HepG2 (cell line): ENCODE data around the gene ANKRD11. TPM values are rescaled to one million over a fixed set of nuclear protein-coding genes. Genes with fewer than 3 reads are reported as not detected.

Experiments used
- LCORL ChIP-seq, 2 experiments: fragments of 450-650 bp in 1 of 2; sonication (generic) in 1 of 2; formaldehyde crosslinking in 1 of 2; IDR thresholded peaks; 2 replicates each; pipeline versions ENCODE4 v1.5.0 to v1.6.1; 2017 to 2020; ENCODE audit warnings: antibody characterized with exemption in 1 of 2, missing genetic modification reagents in 1 of 2
- MTA1 ChIP-seq: sonication (generic); formaldehyde crosslinking; IDR thresholded peaks from 2 replicates; pipeline ENCODE4 v1.4.0; 2020; ENCODE audit warnings: missing genetic modification reagents, mild to moderate bottlenecking, borderline replicate concordance
- MXD4 ChIP-seq: IDR thresholded peaks from 2 replicates; pipeline ENCODE4 v1.6.1; 2016; ENCODE audit warnings: mild to moderate bottlenecking, missing biosample characterization, missing genetic modification reagents
- NPAS2 ChIP-seq: sonication (generic); formaldehyde crosslinking; IDR thresholded peaks from 2 replicates; pipeline ENCODE4 v1.8.0; 2022; ENCODE audit warnings: mild to moderate bottlenecking, missing genetic modification reagents, borderline replicate concordance
- PAWR ChIP-seq: sonication (generic); formaldehyde crosslinking; IDR thresholded peaks from 2 replicates; pipeline ENCODE4 v1.4.0; 2020; ENCODE audit warnings: missing genetic modification reagents, mild to moderate bottlenecking, borderline replicate concordance
- SMARCC2 ChIP-seq: fragments of 450-650 bp; IDR thresholded peaks from 2 replicates; pipeline ENCODE4 v1.6.1; 2017; ENCODE audit warnings: antibody characterized with exemption, mild to moderate bottlenecking
- TAF1 ChIP-seq: sonication (generic); formaldehyde crosslinking; IDR thresholded peaks from 2 replicates; pipeline ENCODE4 v1.4.0; 2020; ENCODE audit warnings: missing genetic modification reagents
- ZNF644 ChIP-seq: IDR thresholded peaks from 2 replicates; pipeline ENCODE4 v1.6.1; 2016; ENCODE audit warnings: low read depth
- ZNF747 ChIP-seq: sonication (generic); formaldehyde crosslinking; IDR thresholded peaks from 2 replicates; pipeline ENCODE4 v1.8.1; 2023; ENCODE audit warnings: missing genetic modification reagents, mild to moderate bottlenecking, borderline replicate concordance
- ZNF878 ChIP-seq: sonication (generic); formaldehyde crosslinking; IDR thresholded peaks from 2 replicates; pipeline ENCODE4 v1.8.1; 2023; ENCODE audit warnings: mild to moderate bottlenecking, missing genetic modification reagents, moderate library complexity
- polyA plus RNA-seq, 8 experiments: library from polyadenylated mRNA; depleted of rRNA in 3 of 8; stranded (reverse) in 7 of 8; unstranded in 1 of 8; fragments of >200 nt; fragmentation: Illumina TruSeq in 4 of 8; extraction: Trizol in 4 of 8; gene quantifications; 2 replicates each; pipeline versions ENCODE4 v1.2.1 to v1.2.3, GENCODE V29; 2011 to 2016; ENCODE audit warnings: low read depth in 4 of 8, missing spikeins in 1 of 8, mixed read lengths in 1 of 8; ENCODE audit not compliant: insufficient read depth in 1 of 8
- total RNA-seq, 5 experiments: library from RNA; depleted of rRNA; stranded (reverse); fragments of >200 nt; fragmentation: Illumina TruSeq; extraction: Trizol; gene quantifications; 2 replicates each; pipeline ENCODE4 v1.2.3, GENCODE V29; 2016; ENCODE audit warnings: low read depth in 1 of 5
- TF ChIP-seq, protein P1 (sequence below), 2 experiments: sonication (generic) in 1 of 2; formaldehyde crosslinking in 1 of 2; IDR thresholded peaks; 2 replicates each; pipeline versions ENCODE4 v1.4.0 to v1.6.1; 2018 to 2020; ENCODE audit warnings: missing genetic modification reagents in 2 of 2, borderline replicate concordance in 1 of 2, low read depth in 1 of 2, mild to moderate bottlenecking in 1 of 2, missing biosample characterization in 1 of 2
- TF ChIP-seq, protein P2 (sequence below): IDR thresholded peaks from 2 replicates; pipeline ENCODE4 v1.6.1; 2016; ENCODE audit warnings: low read depth, control low read depth
- TF ChIP-seq, protein P3 (sequence below): sonication (generic); formaldehyde crosslinking; conservative IDR thresholded peaks from 2 replicates; pipeline ENCODE4 v1.4.0; 2020; ENCODE audit warnings: missing genetic modification reagents
- TF ChIP-seq, protein P4 (sequence below): sonication (generic); formaldehyde crosslinking; IDR thresholded peaks from 2 replicates; pipeline ENCODE4 v1.4.0; 2020; ENCODE audit warnings: missing genetic modification reagents
- TF ChIP-seq, protein P5 (sequence below), 2 experiments: sonication (generic) in 1 of 2; formaldehyde crosslinking in 1 of 2; IDR thresholded peaks; 2 replicates each; pipeline versions ENCODE4 v1.4.0 to v1.6.1; 2016 to 2020; ENCODE audit warnings: borderline replicate concordance in 1 of 2, low read depth in 1 of 2, mild to moderate bottlenecking in 1 of 2, missing genetic modification reagents in 1 of 2

ANKRD11 gene
- total and polyA plus RNA-seq, 2 of the 13 experiments (the other 11 are each of a cell fraction or from before 2014, with no cell fraction given) = 21.4 to 38.4 TPM

DNA sequence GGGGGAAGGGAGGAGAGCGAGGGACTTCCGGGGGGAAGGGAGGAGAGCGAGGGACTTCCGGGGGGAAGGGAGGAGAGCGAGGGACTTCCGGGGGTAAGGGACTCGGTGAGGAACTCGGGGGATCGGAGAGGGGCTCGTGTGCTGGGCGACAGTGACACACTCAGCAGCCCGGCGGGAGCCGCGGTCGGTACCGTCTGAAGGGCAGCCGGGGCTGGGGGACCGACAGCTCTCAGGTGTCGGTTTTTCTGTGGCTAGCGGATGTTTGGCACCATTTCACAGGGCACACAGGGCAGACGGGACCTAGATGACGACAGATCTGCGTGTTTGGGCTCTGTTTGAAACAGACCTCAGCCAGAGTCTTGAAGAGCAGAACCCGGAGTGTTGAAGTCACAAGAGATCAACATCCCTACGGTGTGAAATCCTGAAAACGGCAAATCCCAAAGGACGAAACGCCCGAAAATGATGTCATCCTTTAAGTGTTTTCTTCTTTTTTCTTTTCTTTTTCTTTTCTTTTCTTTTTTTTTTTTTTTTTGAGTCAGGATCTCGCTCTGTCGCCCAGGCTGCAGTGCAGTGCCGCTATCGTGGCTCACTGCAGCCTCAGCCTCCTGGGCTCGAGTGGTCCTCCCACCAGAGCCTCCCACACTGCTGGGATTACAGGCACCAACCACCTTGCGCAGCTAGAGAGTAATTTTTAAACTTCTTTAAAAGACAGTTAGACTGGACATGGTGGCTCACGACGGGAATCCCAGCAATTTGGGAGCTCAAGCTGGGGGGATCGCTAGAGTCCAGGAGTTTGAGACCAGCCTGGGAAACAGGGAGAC, 249.0 kb downstream of the ANKRD11 start (continued):
- TF ChIP-seq TAF1 (CRISPR knock-in tag) (peak; percentile 94), ZNF878 (CRISPR knock-in tag) (peak; percentile 73), NPAS2 (CRISPR knock-in tag) (no peak), ZNF747 (peak; percentile 93), SMARCC2 (no peak), LCORL (IDR thresholded peaks at IDR 0.05) (no peak), LCORL (CRISPR knock-in tag; IDR thresholded peaks at IDR 0.05) (peak; percentile 79), ZNF644 (CRISPR knock-in tag) (no peak), MTA1 (peak; percentile 62; the same call in 1 of the 2 replicates), MXD4 (no peak), PAWR (CRISPR knock-in tag) (no peak)
- TF ChIP-seq, protein P1, sequence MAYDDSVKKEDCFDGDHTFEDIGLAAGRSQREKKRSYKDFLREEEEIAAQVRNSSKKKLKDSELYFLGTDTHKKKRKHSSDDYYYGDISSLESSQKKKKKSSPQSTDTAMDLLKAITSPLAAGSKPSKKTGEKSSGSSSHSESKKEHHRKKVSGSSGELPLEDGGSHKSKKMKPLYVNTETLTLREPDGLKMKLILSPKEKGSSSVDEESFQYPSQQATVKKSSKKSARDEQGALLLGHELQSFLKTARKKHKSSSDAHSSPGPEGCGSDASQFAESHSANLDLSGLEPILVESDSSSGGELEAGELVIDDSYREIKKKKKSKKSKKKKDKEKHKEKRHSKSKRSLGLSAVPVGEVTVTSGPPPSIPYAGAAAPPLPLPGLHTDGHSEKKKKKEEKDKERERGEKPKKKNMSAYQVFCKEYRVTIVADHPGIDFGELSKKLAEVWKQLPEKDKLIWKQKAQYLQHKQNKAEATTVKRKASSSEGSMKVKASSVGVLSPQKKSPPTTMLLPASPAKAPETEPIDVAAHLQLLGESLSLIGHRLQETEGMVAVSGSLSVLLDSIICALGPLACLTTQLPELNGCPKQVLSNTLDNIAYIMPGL (CRISPR knock-in tag; IDR thresholded peaks at IDR 0.05; ENCODE audit: borderline replicate concordance in 1 of 2, low read depth in 1 of 2) = peak; percentile 38 to 68
- TF ChIP-seq, protein P2, sequence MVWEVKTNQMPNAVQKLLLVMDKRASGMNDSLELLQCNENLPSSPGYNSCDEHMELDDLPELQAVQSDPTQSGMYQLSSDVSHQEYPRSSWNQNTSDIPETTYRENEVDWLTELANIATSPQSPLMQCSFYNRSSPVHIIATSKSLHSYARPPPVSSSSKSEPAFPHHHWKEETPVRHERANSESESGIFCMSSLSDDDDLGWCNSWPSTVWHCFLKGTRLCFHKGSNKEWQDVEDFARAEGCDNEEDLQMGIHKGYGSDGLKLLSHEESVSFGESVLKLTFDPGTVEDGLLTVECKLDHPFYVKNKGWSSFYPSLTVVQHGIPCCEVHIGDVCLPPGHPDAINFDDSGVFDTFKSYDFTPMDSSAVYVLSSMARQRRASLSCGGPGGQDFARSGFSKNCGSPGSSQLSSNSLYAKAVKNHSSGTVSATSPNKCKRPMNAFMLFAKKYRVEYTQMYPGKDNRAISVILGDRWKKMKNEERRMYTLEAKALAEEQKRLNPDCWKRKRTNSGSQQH (CRISPR knock-in tag) = peak; percentile 75; the same call in 1 of the 2 replicates
- TF ChIP-seq, protein P3, sequence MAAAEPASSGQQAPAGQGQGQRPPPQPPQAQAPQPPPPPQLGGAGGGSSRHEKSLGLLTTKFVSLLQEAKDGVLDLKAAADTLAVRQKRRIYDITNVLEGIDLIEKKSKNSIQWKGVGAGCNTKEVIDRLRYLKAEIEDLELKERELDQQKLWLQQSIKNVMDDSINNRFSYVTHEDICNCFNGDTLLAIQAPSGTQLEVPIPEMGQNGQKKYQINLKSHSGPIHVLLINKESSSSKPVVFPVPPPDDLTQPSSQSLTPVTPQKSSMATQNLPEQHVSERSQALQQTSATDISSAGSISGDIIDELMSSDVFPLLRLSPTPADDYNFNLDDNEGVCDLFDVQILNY (CRISPR knock-in tag) = no peak
- TF ChIP-seq, protein P4, sequence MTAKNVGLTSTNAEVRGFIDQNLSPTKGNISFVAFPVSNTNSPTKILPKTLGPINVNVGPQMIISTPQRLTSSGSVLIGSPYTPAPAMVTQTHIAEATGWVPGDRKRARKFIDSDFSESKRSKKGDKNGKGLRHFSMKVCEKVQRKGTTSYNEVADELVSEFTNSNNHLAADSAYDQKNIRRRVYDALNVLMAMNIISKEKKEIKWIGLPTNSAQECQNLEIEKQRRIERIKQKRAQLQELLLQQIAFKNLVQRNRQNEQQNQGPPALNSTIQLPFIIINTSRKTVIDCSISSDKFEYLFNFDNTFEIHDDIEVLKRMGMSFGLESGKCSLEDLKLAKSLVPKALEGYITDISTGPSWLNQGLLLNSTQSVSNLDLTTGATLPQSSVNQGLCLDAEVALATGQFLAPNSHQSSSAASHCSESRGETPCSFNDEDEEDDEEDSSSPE (CRISPR knock-in tag) = peak; percentile 52
- TF ChIP-seq, protein P5, sequence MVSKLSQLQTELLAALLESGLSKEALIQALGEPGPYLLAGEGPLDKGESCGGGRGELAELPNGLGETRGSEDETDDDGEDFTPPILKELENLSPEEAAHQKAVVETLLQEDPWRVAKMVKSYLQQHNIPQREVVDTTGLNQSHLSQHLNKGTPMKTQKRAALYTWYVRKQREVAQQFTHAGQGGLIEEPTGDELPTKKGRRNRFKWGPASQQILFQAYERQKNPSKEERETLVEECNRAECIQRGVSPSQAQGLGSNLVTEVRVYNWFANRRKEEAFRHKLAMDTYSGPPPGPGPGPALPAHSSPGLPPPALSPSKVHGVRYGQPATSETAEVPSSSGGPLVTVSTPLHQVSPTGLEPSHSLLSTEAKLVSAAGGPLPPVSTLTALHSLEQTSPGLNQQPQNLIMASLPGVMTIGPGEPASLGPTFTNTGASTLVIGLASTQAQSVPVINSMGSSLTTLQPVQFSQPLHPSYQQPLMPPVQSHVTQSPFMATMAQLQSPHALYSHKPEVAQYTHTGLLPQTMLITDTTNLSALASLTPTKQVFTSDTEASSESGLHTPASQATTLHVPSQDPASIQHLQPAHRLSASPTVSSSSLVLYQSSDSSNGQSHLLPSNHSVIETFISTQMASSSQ (IDR thresholded peaks at IDR 0.05; ENCODE audit: low read depth) = no peak; the same call in 1 of the 2 replicates
- TF ChIP-seq, protein P5 (CRISPR knock-in tag; IDR thresholded peaks at IDR 0.05; ENCODE audit: borderline replicate concordance) = peak; percentile 69; the same call in 1 of the 2 replicates
